ENCODE measurements around the gene PCDH9.

GRCh38 chr13:66468656-66469055 lies 761.5 kb downstream of the PCDH9 start:
- TF ChIP-seq EZH2 (IDR thresholded peaks at IDR 0.05) (no peak), POLR2AphosphoS5 (IDR thresholded peaks at IDR 0.05; ENCODE audit: borderline replicate concordance, low read depth, low read length) (no peak)
